HepG2 (cell line): Measurements from ENCODE around the gene ABCC2. TPM values are rescaled to one million over a fixed set of nuclear protein-coding genes. Genes with fewer than 3 reads are reported as not detected.
A peak's percentile ranks its signal among the peaks of the same experiment; 100 is the strongest.

Experiments
- CREB1 ChIP-seq, 2 experiments: fragments of 450-650 bp in 1 of 2; IDR thresholded peaks; 2 replicates each; pipeline ENCODE4 v1.6.1; 2016 to 2017; ENCODE audit warnings: control low read depth in 1 of 2, mild to moderate bottlenecking in 1 of 2, missing compliant biosample characterization in 1 of 2, missing genetic modification characterization in 1 of 2
- HNF4A ChIP-seq: sonication (generic); formaldehyde crosslinking; IDR thresholded peaks from 2 replicates; pipeline ENCODE4 v1.4.0; 2020; ENCODE audit warnings: missing genetic modification reagents
- MIER2 ChIP-seq: IDR thresholded peaks from 2 replicates; pipeline ENCODE4 v1.6.1; 2016; ENCODE audit warnings: missing biosample characterization, missing genetic modification reagents
- POLR2A ChIP-seq, 2 experiments: IDR thresholded peaks; 2 replicates each; pipeline ENCODE4 v1.6.1; 2011; ENCODE audit warnings: low read depth in 2 of 2, low read length in 2 of 2, mild to moderate bottlenecking in 1 of 2, moderate library complexity in 1 of 2; ENCODE audit not compliant: insufficient read depth in 1 of 2
- ZNF160 ChIP-seq: sonication (generic); formaldehyde crosslinking; IDR thresholded peaks from 2 replicates; pipeline ENCODE4 v1.8.0; 2022; ENCODE audit warnings: mild to moderate bottlenecking, inconsistent platforms, missing genetic modification reagents
- ZNF317 ChIP-seq: sonication (generic); formaldehyde crosslinking; IDR thresholded peaks from 2 replicates; pipeline ENCODE4 v1.5.0; 2020; ENCODE audit warnings: mild to moderate bottlenecking, missing genetic modification reagents
- ZNF510 ChIP-seq: sonication (generic); formaldehyde crosslinking; IDR thresholded peaks from 2 replicates; pipeline ENCODE4 v1.4.0; 2020; ENCODE audit warnings: low read depth, mild to moderate bottlenecking, missing genetic modification reagents
- polyA plus RNA-seq, 8 experiments: library from polyadenylated mRNA; depleted of rRNA in 3 of 8; stranded (reverse) in 7 of 8; unstranded in 1 of 8; fragments of >200 nt; fragmentation: Illumina TruSeq in 4 of 8; extraction: Trizol in 4 of 8; gene quantifications; 2 replicates each; pipeline versions ENCODE4 v1.2.1 to v1.2.3, GENCODE V29; 2011 to 2016; ENCODE audit warnings: low read depth in 4 of 8, missing spikeins in 1 of 8, mixed read lengths in 1 of 8; ENCODE audit not compliant: insufficient read depth in 1 of 8
- total RNA-seq, 5 experiments: library from RNA; depleted of rRNA; stranded (reverse); fragments of >200 nt; fragmentation: Illumina TruSeq; extraction: Trizol; gene quantifications; 2 replicates each; pipeline ENCODE4 v1.2.3, GENCODE V29; 2016; ENCODE audit warnings: low read depth in 1 of 5
- TF ChIP-seq, protein P1 (sequence below): sonication (generic); formaldehyde crosslinking; IDR thresholded peaks from 2 replicates; pipeline ENCODE4 v1.4.0; 2020; ENCODE audit warnings: mild to moderate bottlenecking, low read depth, missing genetic modification reagents
- TF ChIP-seq, protein P2 (sequence below): IDR thresholded peaks from 2 replicates; pipeline ENCODE4 v1.6.1; 2016; ENCODE audit warnings: low read depth, missing genetic modification reagents, missing compliant biosample characterization
- TF ChIP-seq, protein P3 (sequence below): sonication (generic); formaldehyde crosslinking; IDR thresholded peaks from 2 replicates; pipeline ENCODE4 v1.5.1; 2020; ENCODE audit warnings: mild to moderate bottlenecking, moderate library complexity, missing genetic modification reagents
- TF ChIP-seq, protein P4 (sequence below): sonication (generic); formaldehyde crosslinking; IDR thresholded peaks from 2 replicates; pipeline ENCODE4 v1.5.1; 2020; ENCODE audit warnings: missing genetic modification reagents, mild to moderate bottlenecking, borderline replicate concordance
- TF ChIP-seq, protein P5 (sequence below): sonication (generic); formaldehyde crosslinking; IDR thresholded peaks from 2 replicates; pipeline ENCODE4 v1.4.0; 2020; ENCODE audit warnings: missing genetic modification reagents
- TF ChIP-seq, protein P6 (sequence below): sonication (generic); formaldehyde crosslinking; IDR thresholded peaks from 2 replicates; pipeline ENCODE4 v1.8.1; 2023; ENCODE audit warnings: missing genetic modification reagents, mild to moderate bottlenecking, borderline replicate concordance

ABCC2 gene
- total and polyA plus RNA-seq, 2 of the 13 experiments (the other 11 are each of a cell fraction or from before 2014, with no cell fraction given), result 181 to 497 TPM

DNA sequence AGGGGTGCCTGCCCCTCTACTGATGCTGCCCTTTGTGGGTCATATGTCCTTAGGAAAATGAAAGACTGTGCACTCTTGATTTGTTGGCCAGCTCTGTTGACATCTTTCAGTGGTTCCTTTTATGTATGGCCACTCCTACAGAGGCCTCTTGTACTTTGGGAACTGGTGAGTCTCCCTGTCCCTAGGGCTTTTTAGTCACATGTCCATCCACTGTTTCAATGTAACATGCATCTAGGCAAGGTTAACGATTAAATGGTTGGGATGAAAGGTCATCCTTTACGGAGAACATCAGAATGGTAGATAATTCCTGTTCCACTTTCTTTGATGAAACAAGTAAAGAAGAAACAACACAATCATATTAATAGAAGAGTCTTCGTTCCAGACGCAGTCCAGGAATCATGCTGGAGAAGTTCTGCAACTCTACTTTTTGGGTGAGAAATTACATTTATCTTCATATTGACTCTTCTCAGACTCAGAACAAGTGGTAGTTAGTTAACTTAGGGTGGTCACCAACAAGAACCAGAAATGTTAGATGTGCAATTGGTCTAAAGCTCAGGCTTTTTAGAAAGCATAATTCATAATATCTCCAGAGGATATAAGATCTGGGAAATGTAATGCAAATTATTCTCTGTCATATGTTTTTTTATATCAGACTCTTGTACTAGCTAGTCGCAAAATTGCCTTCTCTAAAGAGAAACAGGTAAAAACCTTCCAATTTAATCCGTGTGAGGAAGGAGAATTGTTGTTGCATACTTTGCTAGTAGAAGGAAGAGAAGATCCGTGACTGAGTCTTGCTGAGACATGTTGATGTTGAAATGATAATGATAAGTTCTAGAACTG is at the start of gene ABCC2 (continued):
- TF ChIP-seq, protein P1, sequence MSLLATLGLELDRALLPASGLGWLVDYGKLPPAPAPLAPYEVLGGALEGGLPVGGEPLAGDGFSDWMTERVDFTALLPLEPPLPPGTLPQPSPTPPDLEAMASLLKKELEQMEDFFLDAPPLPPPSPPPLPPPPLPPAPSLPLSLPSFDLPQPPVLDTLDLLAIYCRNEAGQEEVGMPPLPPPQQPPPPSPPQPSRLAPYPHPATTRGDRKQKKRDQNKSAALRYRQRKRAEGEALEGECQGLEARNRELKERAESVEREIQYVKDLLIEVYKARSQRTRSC (CRISPR knock-in tag), result no peak
- TF ChIP-seq, protein P2, sequence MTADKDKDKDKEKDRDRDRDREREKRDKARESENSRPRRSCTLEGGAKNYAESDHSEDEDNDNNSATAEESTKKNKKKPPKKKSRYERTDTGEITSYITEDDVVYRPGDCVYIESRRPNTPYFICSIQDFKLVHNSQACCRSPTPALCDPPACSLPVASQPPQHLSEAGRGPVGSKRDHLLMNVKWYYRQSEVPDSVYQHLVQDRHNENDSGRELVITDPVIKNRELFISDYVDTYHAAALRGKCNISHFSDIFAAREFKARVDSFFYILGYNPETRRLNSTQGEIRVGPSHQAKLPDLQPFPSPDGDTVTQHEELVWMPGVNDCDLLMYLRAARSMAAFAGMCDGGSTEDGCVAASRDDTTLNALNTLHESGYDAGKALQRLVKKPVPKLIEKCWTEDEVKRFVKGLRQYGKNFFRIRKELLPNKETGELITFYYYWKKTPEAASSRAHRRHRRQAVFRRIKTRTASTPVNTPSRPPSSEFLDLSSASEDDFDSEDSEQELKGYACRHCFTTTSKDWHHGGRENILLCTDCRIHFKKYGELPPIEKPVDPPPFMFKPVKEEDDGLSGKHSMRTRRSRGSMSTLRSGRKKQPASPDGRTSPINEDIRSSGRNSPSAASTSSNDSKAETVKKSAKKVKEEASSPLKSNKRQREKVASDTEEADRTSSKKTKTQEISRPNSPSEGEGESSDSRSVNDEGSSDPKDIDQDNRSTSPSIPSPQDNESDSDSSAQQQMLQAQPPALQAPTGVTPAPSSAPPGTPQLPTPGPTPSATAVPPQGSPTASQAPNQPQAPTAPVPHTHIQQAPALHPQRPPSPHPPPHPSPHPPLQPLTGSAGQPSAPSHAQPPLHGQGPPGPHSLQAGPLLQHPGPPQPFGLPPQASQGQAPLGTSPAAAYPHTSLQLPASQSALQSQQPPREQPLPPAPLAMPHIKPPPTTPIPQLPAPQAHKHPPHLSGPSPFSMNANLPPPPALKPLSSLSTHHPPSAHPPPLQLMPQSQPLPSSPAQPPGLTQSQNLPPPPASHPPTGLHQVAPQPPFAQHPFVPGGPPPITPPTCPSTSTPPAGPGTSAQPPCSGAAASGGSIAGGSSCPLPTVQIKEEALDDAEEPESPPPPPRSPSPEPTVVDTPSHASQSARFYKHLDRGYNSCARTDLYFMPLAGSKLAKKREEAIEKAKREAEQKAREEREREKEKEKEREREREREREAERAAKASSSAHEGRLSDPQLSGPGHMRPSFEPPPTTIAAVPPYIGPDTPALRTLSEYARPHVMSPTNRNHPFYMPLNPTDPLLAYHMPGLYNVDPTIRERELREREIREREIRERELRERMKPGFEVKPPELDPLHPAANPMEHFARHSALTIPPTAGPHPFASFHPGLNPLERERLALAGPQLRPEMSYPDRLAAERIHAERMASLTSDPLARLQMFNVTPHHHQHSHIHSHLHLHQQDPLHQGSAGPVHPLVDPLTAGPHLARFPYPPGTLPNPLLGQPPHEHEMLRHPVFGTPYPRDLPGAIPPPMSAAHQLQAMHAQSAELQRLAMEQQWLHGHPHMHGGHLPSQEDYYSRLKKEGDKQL (CRISPR knock-in tag), result peak; percentile 68; the same call in 1 of the 2 replicates
- TF ChIP-seq ZNF160 (CRISPR knock-in tag), result no peak
- TF ChIP-seq, protein P3, sequence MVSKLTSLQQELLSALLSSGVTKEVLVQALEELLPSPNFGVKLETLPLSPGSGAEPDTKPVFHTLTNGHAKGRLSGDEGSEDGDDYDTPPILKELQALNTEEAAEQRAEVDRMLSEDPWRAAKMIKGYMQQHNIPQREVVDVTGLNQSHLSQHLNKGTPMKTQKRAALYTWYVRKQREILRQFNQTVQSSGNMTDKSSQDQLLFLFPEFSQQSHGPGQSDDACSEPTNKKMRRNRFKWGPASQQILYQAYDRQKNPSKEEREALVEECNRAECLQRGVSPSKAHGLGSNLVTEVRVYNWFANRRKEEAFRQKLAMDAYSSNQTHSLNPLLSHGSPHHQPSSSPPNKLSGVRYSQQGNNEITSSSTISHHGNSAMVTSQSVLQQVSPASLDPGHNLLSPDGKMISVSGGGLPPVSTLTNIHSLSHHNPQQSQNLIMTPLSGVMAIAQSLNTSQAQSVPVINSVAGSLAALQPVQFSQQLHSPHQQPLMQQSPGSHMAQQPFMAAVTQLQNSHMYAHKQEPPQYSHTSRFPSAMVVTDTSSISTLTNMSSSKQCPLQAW (CRISPR knock-in tag), result peak; percentile 77
- TF ChIP-seq, protein P4, sequence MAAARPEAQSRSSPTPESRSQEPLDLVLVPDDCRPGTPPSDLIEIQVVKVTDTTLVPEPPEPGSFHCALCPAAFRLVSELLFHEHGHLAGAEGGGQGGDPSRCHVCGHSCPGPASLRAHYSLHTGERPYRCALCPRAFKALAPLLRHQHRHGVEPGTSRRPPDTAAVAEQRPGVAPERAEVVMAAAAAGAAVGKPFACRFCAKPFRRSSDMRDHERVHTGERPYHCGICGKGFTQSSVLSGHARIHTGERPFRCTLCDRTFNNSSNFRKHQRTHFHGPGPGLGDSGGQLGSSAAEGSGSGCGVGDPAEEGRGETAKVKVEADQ (CRISPR knock-in tag), result peak; percentile 64; the same call in 1 of the 2 replicates
- TF ChIP-seq POLR2A (IDR thresholded peaks at IDR 0.05; ENCODE audit: insufficient read depth in 1 of 2, low read depth in 2 of 2, low read length in 2 of 2), result peak in 1 of 2 experiments; percentile 68; a peak in 3 of 4 replicates
- peak; percentile 5; the same call in 1 of the 2 replicates for TF ChIP-seq ZNF317 (CRISPR knock-in tag)
- TF ChIP-seq, protein P5, sequence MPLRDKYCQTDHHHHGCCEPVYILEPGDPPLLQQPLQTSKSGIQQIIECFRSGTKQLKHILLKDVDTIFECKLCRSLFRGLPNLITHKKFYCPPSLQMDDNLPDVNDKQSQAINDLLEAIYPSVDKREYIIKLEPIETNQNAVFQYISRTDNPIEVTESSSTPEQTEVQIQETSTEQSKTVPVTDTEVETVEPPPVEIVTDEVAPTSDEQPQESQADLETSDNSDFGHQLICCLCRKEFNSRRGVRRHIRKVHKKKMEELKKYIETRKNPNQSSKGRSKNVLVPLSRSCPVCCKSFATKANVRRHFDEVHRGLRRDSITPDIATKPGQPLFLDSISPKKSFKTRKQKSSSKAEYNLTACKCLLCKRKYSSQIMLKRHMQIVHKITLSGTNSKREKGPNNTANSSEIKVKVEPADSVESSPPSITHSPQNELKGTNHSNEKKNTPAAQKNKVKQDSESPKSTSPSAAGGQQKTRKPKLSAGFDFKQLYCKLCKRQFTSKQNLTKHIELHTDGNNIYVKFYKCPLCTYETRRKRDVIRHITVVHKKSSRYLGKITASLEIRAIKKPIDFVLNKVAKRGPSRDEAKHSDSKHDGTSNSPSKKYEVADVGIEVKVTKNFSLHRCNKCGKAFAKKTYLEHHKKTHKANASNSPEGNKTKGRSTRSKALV (CRISPR knock-in tag), result 0 out of 2 replicates have a peak, but pooled peaks have one; percentile 25
- TF ChIP-seq, protein P6, sequence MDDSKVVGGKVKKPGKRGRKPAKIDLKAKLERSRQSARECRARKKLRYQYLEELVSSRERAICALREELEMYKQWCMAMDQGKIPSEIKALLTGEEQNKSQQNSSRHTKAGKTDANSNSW (CRISPR knock-in tag), result no peak
- TF ChIP-seq ZNF510, result no peak
- TF ChIP-seq CREB1 (IDR thresholded peaks at IDR 0.05), result no peak
- peak; percentile 78 for TF ChIP-seq CREB1 (CRISPR knock-in tag; IDR thresholded peaks at IDR 0.05)
- peak; percentile 63; the same call in 1 of the 2 replicates for TF ChIP-seq MIER2
- peak; percentile 91 for TF ChIP-seq HNF4A
